ENCODE data around the gene TACR1. TPM values are rescaled to one million over a fixed set of nuclear protein-coding genes. Genes with fewer than 3 reads are reported as not detected.

The TACR1 gene
- total RNA-seq, 1 experiment from 2014 or later, result not detected

- intact Hi-C loops (cut with micrococcal nuclease; ENCODE audit: unreplicated experiment), result no loop called here
- H3K36me3 ChIP-seq (ENCODE audit: low read depth), result no peaks in the 10 kb centered on the region
- no peak overlapping the region for H3K27ac ChIP-seq
- no peaks in the 10 kb centered on the region for H3K27me3 ChIP-seq (ENCODE audit: insufficient read depth, low read depth)
- H3K79me2 ChIP-seq (ENCODE audit: low read depth), result no peaks in the 10 kb centered on the region
- peaks cover under 1% of the 10 kb centered on the region; the same call in 1 of the 2 replicates for H3K4me1 ChIP-seq (replicated peaks; ENCODE audit: insufficient read depth)
- no peak overlapping the region for H3K4me3 ChIP-seq
- 0 out of 2 replicates have a peak, but pooled peaks cover 3% of the 10 kb centered on the region for H3K9me2 ChIP-seq (ENCODE audit: insufficient read depth)
- H3K9me3 ChIP-seq (ENCODE audit: insufficient read depth, low read depth), result no peaks in the 10 kb centered on the region
- POLR2A ChIA-PET (ENCODE audit: unreplicated experiment), result interaction anchor here (0.6 kb wide), 1 partner anchor 587 kb away, joined by 3 read pairs; the partner anchor contains the start of gene INO80B
- TF ChIP-seq EZH2 (IDR thresholded peaks at IDR 0.05; ENCODE audit: low read depth) (no peak), CTCF (conservative IDR thresholded peaks at IDR 0.05) (no peak)
- no peak overlapping the region for H2AFZ ChIP-seq
- CTCF ChIA-PET, result no interaction called here
- no peak for DNase-seq
- no TSS peak for BruUV-seq (replicated peaks)
- H4K20me1 ChIP-seq (ENCODE audit: insufficient read depth), result no peaks in the 10 kb centered on the region
- no peaks in the 10 kb centered on the region for H3F3A ChIP-seq (ENCODE audit: insufficient read depth, low read depth)
- H3K4me2 ChIP-seq, result no peak overlapping the region
Observed at GRCh38 chr2:75041731-75042600, 157.4 kb downstream of the TACR1 start.

GRCh38 chr2:75041226-75041625 is 158.1 kb downstream of the TACR1 start:
- H3K4me3 ChIP-seq, result no peak overlapping the region
- no peak for DNase-seq
- no peaks in the 10 kb centered on the region for H3K79me2 ChIP-seq (ENCODE audit: low read depth)
- ChIA-PET CTCF (no interaction called here), POLR2A (ENCODE audit: unreplicated experiment) (no interaction called here)
- TF ChIP-seq EZH2 (IDR thresholded peaks at IDR 0.05; ENCODE audit: low read depth), result no peak
- TF ChIP-seq CTCF (conservative IDR thresholded peaks at IDR 0.05), result no peak
- no peak overlapping the region for H3K4me2 ChIP-seq
- H2AFZ ChIP-seq, result no peak overlapping the region
- H3K27ac ChIP-seq, result no peak overlapping the region
- BruUV-seq (replicated peaks), result no TSS peak
- H3K9me3 ChIP-seq (ENCODE audit: insufficient read depth, low read depth), result no peaks in the 10 kb centered on the region
- H3F3A ChIP-seq (ENCODE audit: insufficient read depth, low read depth), result no peaks in the 10 kb centered on the region
- H4K20me1 ChIP-seq (ENCODE audit: insufficient read depth), result no peaks in the 10 kb centered on the region
- H3K4me1 ChIP-seq (replicated peaks; ENCODE audit: insufficient read depth), result no peaks in the 10 kb centered on the region
- H3K36me3 ChIP-seq (ENCODE audit: low read depth), result no peaks in the 10 kb centered on the region
- intact Hi-C loops (cut with micrococcal nuclease; ENCODE audit: unreplicated experiment), result no loop called here
- no peaks in the 10 kb centered on the region for H3K27me3 ChIP-seq (ENCODE audit: insufficient read depth, low read depth)
- H3K9me2 ChIP-seq (ENCODE audit: insufficient read depth), result 0 out of 2 replicates have a peak, but pooled peaks cover 3% of the 10 kb centered on the region

GRCh38 chr2:75035444-75036353 is 163.6 kb downstream of the TACR1 start:
- Histone ChIP-seq H4K20me1 (ENCODE audit: insufficient read depth) (no peaks in the 10 kb centered on the region), H3K9me3 (ENCODE audit: insufficient read depth, low read depth) (no peaks in the 10 kb centered on the region), H3K4me2 (no peak overlapping the region), H3F3A (ENCODE audit: insufficient read depth, low read depth) (no peaks in the 10 kb centered on the region), H3K27me3 (ENCODE audit: insufficient read depth, low read depth) (no peaks in the 10 kb centered on the region), H3K36me3 (ENCODE audit: low read depth) (no peaks in the 10 kb centered on the region), H3K79me2 (ENCODE audit: low read depth) (no peaks in the 10 kb centered on the region), H3K9me2 (ENCODE audit: insufficient read depth) (0 out of 2 replicates have a peak, but pooled peaks cover 3% of the 10 kb centered on the region), H3K27ac (no peak overlapping the region), H3K4me3 (no peak overlapping the region), H2AFZ (no peak overlapping the region), H3K4me1 (replicated peaks; ENCODE audit: insufficient read depth) (no peaks in the 10 kb centered on the region)
- CTCF ChIA-PET, result no interaction called here
- no peak for TF ChIP-seq EZH2 (IDR thresholded peaks at IDR 0.05; ENCODE audit: low read depth)
- TF ChIP-seq CTCF (conservative IDR thresholded peaks at IDR 0.05), result no peak
- intact Hi-C loops (cut with micrococcal nuclease; ENCODE audit: unreplicated experiment), result no loop called here
- BruUV-seq (replicated peaks), result no TSS peak
- DNase-seq, result no peak
- POLR2A ChIA-PET (ENCODE audit: unreplicated experiment), result interaction anchor here (0.5 to 0.6 kb wide), 2 partner anchors 159 to 382 kb away, joined by 3 to 4 read pairs; partner anchors contain the start of gene SEMA4F
